ENCODE data around the gene TRIM46.

- TF ChIP-seq CTCF (IDR thresholded peaks at IDR 0.05) (no peak), POLR2A (IDR thresholded peaks at IDR 0.05) (no peak), POLR2AphosphoS5 (IDR thresholded peaks at IDR 0.05) (no peak)
These were observed 5.7 kb downstream of the TRIM46 start for GRCh38 chr1:155179112-155180031.

Measured in prostate gland (tissue), 2 donors.